H54 (cell line): ENCODE results near the gene SYT7.

Experiments used
- DNase-seq: peaks from one replicate; pipeline ENCODE4 v3.0.0; 2011; ENCODE audit warnings: low spot score, mixed read lengths; ENCODE audit not compliant: insufficient read length
- FAIRE-seq: peaks from 3 replicates; lab custom pipeline; 2011; peaks lifted over from hg19 to GRCh38; lab: Jason Lieb, UNC
- POLR2A ChIP-seq: IDR thresholded peaks from 2 replicates; pipeline ENCODE4 v1.6.1; 2011; ENCODE audit warnings: low read depth, mild to moderate bottlenecking, low read length

Gene SYT7

GRCh38 chr11:61549177-61549576 lies 31.7 kb downstream of the SYT7 start:
- no peak for FAIRE-seq

GRCh38 chr11:61547246-61547645 lies 33.6 kb downstream of the SYT7 start:
- no peak for DNase-seq
- TF ChIP-seq POLR2A, result no peak
- FAIRE-seq, result no peak

More at GRCh38 chr11:61549177-61549576, 31.7 kb downstream of the SYT7 start:
- no peak for TF ChIP-seq POLR2A
- no peak for DNase-seq

GRCh38 chr11:61546663-61547062 lies 34.2 kb downstream of the SYT7 start:
- no peak for TF ChIP-seq POLR2A
- DNase-seq (no peak), FAIRE-seq (no peak)

GRCh38 chr11:61545921-61546320 lies 35.0 kb downstream of the SYT7 start:
- no peak for TF ChIP-seq POLR2A
- FAIRE-seq (no peak), DNase-seq (no peak)

- DNase-seq, result peak; percentile 61
- FAIRE-seq, result no peak
- TF ChIP-seq POLR2A, result no peak
These were observed 35.5 kb downstream of the SYT7 start for GRCh38 chr11:61545341-61545740.

GRCh38 chr11:61544466-61544865 lies 36.4 kb downstream of the SYT7 start:
- DNase-seq, result no peak
- FAIRE-seq, result no peak
- TF ChIP-seq POLR2A, result no peak

- FAIRE-seq (no peak), DNase-seq (peak; percentile 84)
- no peak for TF ChIP-seq POLR2A
These were observed 37.1 kb downstream of the SYT7 start for GRCh38 chr11:61543606-61544306.

- FAIRE-seq (no peak), DNase-seq (no peak)
- no peak for TF ChIP-seq POLR2A
These were observed 38.2 kb downstream of the SYT7 start for GRCh38 chr11:61542705-61543104.

GRCh38 chr11:61542024-61542461 lies 38.8 kb downstream of the SYT7 start:
- no peak for DNase-seq
- no peak for TF ChIP-seq POLR2A
- no peak for FAIRE-seq

- no peak for TF ChIP-seq POLR2A
- peak; percentile 86 for DNase-seq
- no peak for FAIRE-seq
These were observed 39.3 kb downstream of the SYT7 start for GRCh38 chr11:61541598-61541997.

- no peak for FAIRE-seq
These were observed 40.3 kb downstream of the SYT7 start for GRCh38 chr11:61540528-61540927.

GRCh38 chr11:61539831-61540357 lies 41.0 kb downstream of the SYT7 start:
- FAIRE-seq, result no peak
- no peak for TF ChIP-seq POLR2A
- DNase-seq, result no peak

More at GRCh38 chr11:61540528-61540927, 40.3 kb downstream of the SYT7 start:
- DNase-seq, result no peak
- TF ChIP-seq POLR2A, result no peak

- no peak for DNase-seq
- FAIRE-seq, result no peak
These were observed 41.9 kb downstream of the SYT7 start for GRCh38 chr11:61539006-61539405.

GRCh38 chr11:61538636-61538961 lies 42.3 kb downstream of the SYT7 start:
- TF ChIP-seq POLR2A, result no peak
- no peak for FAIRE-seq
- DNase-seq, result no peak

More at GRCh38 chr11:61539006-61539405, 41.9 kb downstream of the SYT7 start:
- TF ChIP-seq POLR2A, result no peak

- no peak for FAIRE-seq
- no peak for DNase-seq
- TF ChIP-seq POLR2A, result no peak
These were observed 43.5 kb downstream of the SYT7 start for GRCh38 chr11:61537326-61537725.
